H1 (cell line): ENCODE data around the gene SKAP1.

ENCODE experiments used
- EZH2 ChIP-seq: fragments of 200-600 bp; sonication (generic); IDR thresholded peaks from 2 replicates; pipeline ENCODE4 v1.7.1; 2012; ENCODE audit warnings: low read depth, mild to moderate bottlenecking, moderate library complexity, low read length, inconsistent platforms; ENCODE audit not compliant: severe bottlenecking
- POLR2AphosphoS5 ChIP-seq: IDR thresholded peaks from 2 replicates; pipeline ENCODE4 v1.6.1; 2011; ENCODE audit warnings: low read depth, low read length
- RAD21 ChIP-seq, 2 experiments: IDR thresholded peaks in 1 of 2; conservative IDR thresholded peaks in 1 of 2; 2 replicates each; pipeline ENCODE4 v1.6.1; 2011; ENCODE audit warnings: low read depth in 2 of 2, low read length in 2 of 2, improper control_type of control experiment in 1 of 2, inconsistent platforms in 1 of 2, mild to moderate bottlenecking in 1 of 2, moderate library complexity in 1 of 2
- TF ChIP-seq, protein P1 (sequence below), 3 experiments: IDR thresholded peaks; 1 replicate in 2 of 3; 2 replicates in 1 of 3; pipeline versions ENCODE4 v1.5.1 to v1.6.1; 2011; ENCODE audit warnings: low read length in 3 of 3, mild to moderate bottlenecking in 3 of 3, inconsistent platforms in 2 of 3, low read depth in 1 of 3, moderate library complexity in 1 of 3; ENCODE audit not compliant: insufficient read depth in 1 of 3; ENCODE audit errors: control extremely low read depth in 1 of 3

DNA sequence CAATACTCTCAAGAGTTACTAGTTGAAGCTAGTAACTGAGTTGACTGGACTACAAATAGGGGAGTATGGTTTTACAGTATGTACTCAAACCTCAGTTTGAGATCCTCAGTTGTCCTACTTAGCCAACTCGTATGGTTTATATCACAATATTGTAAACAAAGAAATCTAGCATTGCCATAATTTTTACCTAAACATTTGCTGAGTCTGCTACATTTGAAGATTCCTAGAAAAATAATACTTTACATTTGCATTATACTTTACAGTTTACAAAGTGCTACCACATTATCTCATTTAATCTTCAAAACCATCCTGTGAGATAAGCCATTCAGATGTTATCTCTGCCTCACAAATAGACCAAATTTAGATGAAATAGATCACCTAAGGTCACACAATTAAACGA is 345.1 kb downstream of the SKAP1 start:
- TF ChIP-seq POLR2AphosphoS5: no peak
- TF ChIP-seq EZH2: no peak
- TF ChIP-seq RAD21 (IDR thresholded peaks at IDR 0.05 in 1 of 2, conservative IDR thresholded peaks at IDR 0.05 in 1 of 2; ENCODE audit: low read depth in 2 of 2, low read length in 2 of 2): no peak
- TF ChIP-seq, protein P1, sequence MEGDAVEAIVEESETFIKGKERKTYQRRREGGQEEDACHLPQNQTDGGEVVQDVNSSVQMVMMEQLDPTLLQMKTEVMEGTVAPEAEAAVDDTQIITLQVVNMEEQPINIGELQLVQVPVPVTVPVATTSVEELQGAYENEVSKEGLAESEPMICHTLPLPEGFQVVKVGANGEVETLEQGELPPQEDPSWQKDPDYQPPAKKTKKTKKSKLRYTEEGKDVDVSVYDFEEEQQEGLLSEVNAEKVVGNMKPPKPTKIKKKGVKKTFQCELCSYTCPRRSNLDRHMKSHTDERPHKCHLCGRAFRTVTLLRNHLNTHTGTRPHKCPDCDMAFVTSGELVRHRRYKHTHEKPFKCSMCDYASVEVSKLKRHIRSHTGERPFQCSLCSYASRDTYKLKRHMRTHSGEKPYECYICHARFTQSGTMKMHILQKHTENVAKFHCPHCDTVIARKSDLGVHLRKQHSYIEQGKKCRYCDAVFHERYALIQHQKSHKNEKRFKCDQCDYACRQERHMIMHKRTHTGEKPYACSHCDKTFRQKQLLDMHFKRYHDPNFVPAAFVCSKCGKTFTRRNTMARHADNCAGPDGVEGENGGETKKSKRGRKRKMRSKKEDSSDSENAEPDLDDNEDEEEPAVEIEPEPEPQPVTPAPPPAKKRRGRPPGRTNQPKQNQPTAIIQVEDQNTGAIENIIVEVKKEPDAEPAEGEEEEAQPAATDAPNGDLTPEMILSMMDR (IDR thresholded peaks at IDR 0.05; ENCODE audit: control extremely low read depth in 1 of 3, insufficient read depth in 1 of 3, low read depth in 1 of 3, low read length in 3 of 3): no peak
